SK-N-SH (cell line): Measurements from ENCODE around the gene HECTD4. TPM values are rescaled to one million over a fixed set of nuclear protein-coding genes. Genes with fewer than 3 reads are reported as not detected.

ENCODE experiments used
- CTCF ChIA-PET: fragments of 300-600, 350-600 bp; formaldehyde crosslinking; extraction: SDS; loops from one replicate; lab custom pipeline; 2021; lab: Yijun Ruan, JAX
- POLR2A ChIA-PET: fragments of 350-600 bp; sonication (Branson Sonifier 250); formaldehyde crosslinking; extraction: SDS; loops from one replicate; lab custom pipeline; 2020; ENCODE audit warnings: antibody characterized with exemption, inconsistent platforms; lab: Yijun Ruan, JAX
- DNase-seq: peaks from one replicate; pipeline ENCODE4 v3.0.0; 2012
- H2AFZ ChIP-seq: fragments of 200-600 bp; sonication (generic); 2 replicates; pipeline ENCODE4 v1.8.1; 2016; ENCODE audit warnings: antibody characterized with exemption, mild to moderate bottlenecking, low read depth
- H3F3A ChIP-seq: fragments of 200-600 bp; sonication (generic); replicated peaks from 2 replicates; pipeline ENCODE3; 2016; ENCODE audit warnings: antibody characterized with exemption, mild to moderate bottlenecking; ENCODE audit not compliant: insufficient read depth
- H3K27ac ChIP-seq, 2 experiments: fragments of 200-500 bp in 1 of 2; fragments of 200-600 bp in 1 of 2; sonication (Bioruptor generic) in 1 of 2; sonication (generic), shearing (Covaris generic) in 1 of 2; 2 replicates each; pipeline versions ENCODE4 v1.5.1 to v1.6.1; 2014 to 2016; ENCODE audit warnings: low read depth in 2 of 2, inconsistent platforms in 1 of 2, low read length in 1 of 2, mild to moderate bottlenecking in 1 of 2, mixed read lengths in 1 of 2
- H3K27me3 ChIP-seq: fragments of 200-600 bp; sonication (generic), shearing (Covaris generic); 2 replicates; pipeline ENCODE4 v1.6.1; 2016; ENCODE audit warnings: mixed run types; ENCODE audit not compliant: insufficient read depth
- H3K36me3 ChIP-seq, 2 experiments: fragments of 200-500 bp in 1 of 2; fragments of 200-600 bp in 1 of 2; sonication (Bioruptor generic) in 1 of 2; sonication (generic) in 1 of 2; replicated peaks in 1 of 2; 2 replicates each; pipeline versions ENCODE3 to v1.5.1; 2014 to 2016; ENCODE audit warnings: low read length in 1 of 2, mild to moderate bottlenecking in 1 of 2; ENCODE audit not compliant: insufficient read depth in 2 of 2, control insufficient read depth in 1 of 2
- H3K4me1 ChIP-seq, 2 experiments: fragments of 200-500 bp in 1 of 2; fragments of 200-600 bp in 1 of 2; sonication (Bioruptor generic) in 1 of 2; sonication (generic), shearing (Covaris generic) in 1 of 2; 2 replicates each; pipeline versions ENCODE4 v1.5.1 to v1.6.1; 2014 to 2016; ENCODE audit warnings: low read depth in 1 of 2, low read length in 1 of 2, mixed run types in 1 of 2; ENCODE audit not compliant: insufficient read depth in 2 of 2, control insufficient read depth in 1 of 2
- H3K4me2 ChIP-seq: fragments of 200-600 bp; sonication (generic), shearing (Covaris generic); 2 replicates; pipeline ENCODE4 v1.6.1; 2017; ENCODE audit warnings: mixed run types
- H3K4me3 ChIP-seq, 2 experiments: fragments of 200-500 bp in 1 of 2; fragments of 200-600 bp in 1 of 2; sonication (Bioruptor generic) in 1 of 2; sonication (generic), shearing (Covaris generic) in 1 of 2; 2 replicates each; pipeline versions ENCODE4 v1.5.1 to v1.8.1; 2014 to 2016; ENCODE audit warnings: low read depth in 2 of 2, inconsistent platforms in 1 of 2, low read length in 1 of 2, mild to moderate bottlenecking in 1 of 2, mixed read lengths in 1 of 2, moderate library complexity in 1 of 2
- H3K79me2 ChIP-seq: fragments of 200-600 bp; sonication (generic); 2 replicates; pipeline ENCODE4 v1.8.1; 2017; ENCODE audit warnings: mild to moderate bottlenecking; ENCODE audit not compliant: insufficient read depth
- H3K9ac ChIP-seq: fragments of 200-600 bp; sonication (generic); 2 replicates; pipeline ENCODE4 v1.6.1; 2017; ENCODE audit warnings: mixed run types
- H3K9me2 ChIP-seq: fragments of 200-600 bp; sonication (generic); 2 replicates; pipeline ENCODE4 v1.6.1; 2017; ENCODE audit warnings: mixed run types
- H3K9me3 ChIP-seq: fragments of 200-600 bp; sonication (generic); 2 replicates; pipeline ENCODE4 v1.6.1; 2017; ENCODE audit warnings: mixed run types, mild to moderate bottlenecking, moderate library complexity
- H4K20me1 ChIP-seq: fragments of 200-600 bp; sonication (generic); 2 replicates; pipeline ENCODE4 v1.6.1; 2017; ENCODE audit warnings: mild to moderate bottlenecking, mixed run types; ENCODE audit not compliant: insufficient read depth
- CHD2 ChIP-seq: fragments of 150-350 bp; IDR thresholded peaks from 2 replicates; pipeline ENCODE4 v1.6.1; 2018; ENCODE audit warnings: low read length; ENCODE audit not compliant: partially characterized antibody
- CTCF ChIP-seq: fragments of 200-600 bp; sonication (generic); IDR thresholded peaks from 2 replicates; pipeline ENCODE4 v1.6.1; 2017; ENCODE audit warnings: antibody characterized with exemption, mild to moderate bottlenecking, moderate library complexity
- EZH2phosphoT487 ChIP-seq: fragments of 200-600 bp; sonication (generic); IDR thresholded peaks from 2 replicates; pipeline ENCODE4 v1.6.1; 2017; ENCODE audit warnings: low read depth, mixed run types, mild to moderate bottlenecking, antibody characterized with exemption, moderate library complexity, borderline replicate concordance
- FOSL2 ChIP-seq: IDR thresholded peaks from 2 replicates; pipeline ENCODE4 v1.4.0; 2012; ENCODE audit warnings: low read depth, mild to moderate bottlenecking, moderate library complexity, borderline replicate concordance
- FOXJ3 ChIP-seq: sonication (generic); formaldehyde crosslinking; IDR thresholded peaks from 2 replicates; pipeline ENCODE4 v1.5.1; 2020; ENCODE audit warnings: mild to moderate bottlenecking, missing genetic modification reagents
- FOXM1 ChIP-seq: IDR thresholded peaks from 2 replicates; pipeline ENCODE4 v1.4.0; 2012; ENCODE audit warnings: low read depth, mild to moderate bottlenecking
- IRF3 ChIP-seq: fragments of 150-350 bp; IDR thresholded peaks from 2 replicates; pipeline ENCODE4 v1.6.1; 2016; ENCODE audit warnings: mild to moderate bottlenecking, low read depth, low read length
- JUND ChIP-seq: IDR thresholded peaks from 2 replicates; pipeline ENCODE4 v1.4.0; 2012
- NFIC ChIP-seq: IDR thresholded peaks from 2 replicates; pipeline ENCODE4 v1.4.0; 2012; ENCODE audit warnings: borderline replicate concordance
- NRF1 ChIP-seq: IDR thresholded peaks from 2 replicates; pipeline ENCODE4 v1.6.1; 2012; ENCODE audit warnings: low read depth, mild to moderate bottlenecking, low read length
- PBX3 ChIP-seq: IDR thresholded peaks from 2 replicates; pipeline ENCODE4; 2012
- POLR2AphosphoS5 ChIP-seq: IDR thresholded peaks from 2 replicates; pipeline ENCODE4 v1.6.1; 2012; ENCODE audit warnings: low read depth, low read length
- RAD21 ChIP-seq: IDR thresholded peaks from 2 replicates; pipeline ENCODE4 v1.6.1; 2012; ENCODE audit warnings: mild to moderate bottlenecking, low read length
- RXRA ChIP-seq: IDR thresholded peaks from 2 replicates; pipeline ENCODE4 v1.4.0; 2012; ENCODE audit warnings: low read depth, mild to moderate bottlenecking, borderline replicate concordance
- SIN3A ChIP-seq: IDR thresholded peaks from 2 replicates; pipeline ENCODE4 v1.6.1; 2012; ENCODE audit warnings: low read depth, mild to moderate bottlenecking, low read length, moderate library complexity, borderline replicate concordance
- TEAD4 ChIP-seq: IDR thresholded peaks from 2 replicates; pipeline ENCODE4 v1.4.0; 2012; ENCODE audit warnings: mild to moderate bottlenecking, borderline replicate concordance; ENCODE audit not compliant: insufficient read depth
- USF2 ChIP-seq: fragments of 150-350 bp; IDR thresholded peaks from 2 replicates; pipeline ENCODE4 v1.6.1; 2017; ENCODE audit warnings: antibody characterized with exemption, low read length, low read depth, borderline replicate concordance
- YY1 ChIP-seq: IDR thresholded peaks from 2 replicates; pipeline ENCODE4 v1.4.0; 2012; ENCODE audit warnings: low read depth, mild to moderate bottlenecking
- ZBTB33 ChIP-seq: IDR thresholded peaks from 2 replicates; pipeline ENCODE4 v1.4.0; 2012; ENCODE audit warnings: low read depth, borderline replicate concordance
- WGBS: methylation state at CpG from one replicate; pipeline ENCODE4 v1.1.6; 2017; ENCODE audit warnings: low lambda C conversion rate; 5-methylcytosine and 5-hydroxymethylcytosine counted together
- polyA plus RNA-seq, 3 experiments: library from polyadenylated mRNA; depleted of rRNA; stranded (reverse); fragments of >200 nt; gene quantifications; 2 replicates each; pipeline ENCODE4 v1.2.3, GENCODE V29; 2012

HECTD4 gene
- polyA plus RNA-seq, 1 of the 3 experiments (the other 2 are of a cell fraction): 14.6 TPM

- H3K4me1 ChIP-seq: peaks cover 4 to 18% of the 10 kb centered on the region in 2 experiments; a peak in 3 of 4 replicates
- H3K9me3 ChIP-seq: no peaks in the 10 kb centered on the region
- peaks cover 48% of the 10 kb centered on the region for H3K79me2 ChIP-seq
- no peak for TF ChIP-seq SIN3A
- TF ChIP-seq FOXM1: no peak
- no peak for TF ChIP-seq USF2
- TF ChIP-seq RXRA: no peak
- no peak for TF ChIP-seq JUND
- TF ChIP-seq NFIC: no peak
- no peak for TF ChIP-seq FOXJ3 (CRISPR knock-in tag)
- TF ChIP-seq EZH2phosphoT487: no peak
- no peak for TF ChIP-seq CTCF
- no peak for TF ChIP-seq PBX3
- TF ChIP-seq CHD2: no peak
- TF ChIP-seq IRF3: no peak
- no peak for TF ChIP-seq POLR2AphosphoS5
- TF ChIP-seq FOSL2: no peak
- TF ChIP-seq RAD21: no peak
- TF ChIP-seq TEAD4: no peak
- no peak for TF ChIP-seq ZBTB33
- no peak for TF ChIP-seq YY1
- no peak for TF ChIP-seq NRF1
- H3K4me2 ChIP-seq: peak overlapping the region; percentile 97
- peak overlapping the region in 1 of 2 experiments; percentile 81; a peak in 1 of 4 replicates for H3K4me3 ChIP-seq
- POLR2A ChIA-PET: interaction anchor here (1.5 kb wide), 1 partner anchor 26 kb away, joined by 3 read pairs; no protein-coding TSS in a partner anchor
- no peaks in the 10 kb centered on the region for H3K27me3 ChIP-seq
- no peaks in the 10 kb centered on the region for H4K20me1 ChIP-seq
- no peaks in the 10 kb centered on the region for H3K9me2 ChIP-seq
- DNase-seq: no peak
- H3K36me3 ChIP-seq: peaks cover 4 to 9% of the 10 kb centered on the region in 2 experiments
- CTCF ChIA-PET: no interaction called here
- H3K9ac ChIP-seq: no peak overlapping the region
- H2AFZ ChIP-seq: no peak overlapping the region
- H3F3A ChIP-seq: peaks cover 14% of the 10 kb centered on the region
- 89% methylated on average over 7 of the region's 7 CpGs for WGBS
- H3K27ac ChIP-seq: no peak overlapping the region
These were observed 255.3 kb downstream of the HECTD4 start for GRCh38 chr12:112126911-112127310.
